ENCODE measurements around the gene SUPV3L1.
"Not testable (repeated sequence)": the region's sequence is repeated elsewhere in the genome, so short reads cannot be mapped to it uniquely, and the experiment has no call there.

SUPV3L1 gene

DNA sequence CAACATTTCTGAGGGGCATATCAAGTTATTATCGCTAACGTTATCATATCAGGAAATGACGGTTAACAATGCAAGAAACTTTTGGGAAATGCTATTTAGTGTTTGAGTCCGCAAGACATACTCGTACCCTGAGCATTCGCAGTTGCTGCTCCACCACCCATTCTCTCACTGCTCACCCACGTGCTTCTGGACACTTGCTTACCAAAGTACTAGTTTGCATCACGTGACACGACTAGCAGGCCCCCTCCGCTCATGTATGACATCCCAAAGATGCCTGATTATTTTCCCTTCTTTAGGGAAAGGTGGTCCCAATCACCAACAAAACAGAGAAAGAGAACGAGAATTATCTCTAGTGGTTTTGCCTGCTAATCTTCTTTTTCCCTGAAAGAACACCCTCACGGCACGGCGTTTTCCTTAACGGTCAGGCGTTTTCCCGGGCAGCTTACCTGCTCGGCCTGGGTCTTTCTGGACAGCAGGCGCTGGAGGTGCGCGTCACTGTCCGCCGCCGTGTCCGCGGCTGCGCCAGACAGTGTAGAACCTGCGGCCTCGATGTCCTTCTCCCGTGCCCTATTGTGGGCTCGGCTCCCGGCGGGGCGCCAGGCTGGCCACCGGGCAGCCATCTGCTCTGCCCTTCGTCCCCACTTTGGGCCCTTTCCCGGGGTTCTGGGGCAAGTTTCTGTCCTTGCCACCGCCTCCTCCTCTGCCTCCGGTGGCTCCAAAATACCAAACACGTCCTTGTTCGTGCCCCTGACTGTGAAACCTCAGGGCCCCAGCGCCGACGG, at the start of gene SUPV3L1:
Gene SUPV3L1 (plus strand): TSS at position 492 of the 782 bp plus-strand sequence. CDS start 58 bp downstream, at position 550.
- peak; percentile 95 for DNase-seq

- DNase-seq: no peak
Observed at GRCh38 chr10:69130251-69130650, 49.8 kb upstream of the SUPV3L1 start.

DNA sequence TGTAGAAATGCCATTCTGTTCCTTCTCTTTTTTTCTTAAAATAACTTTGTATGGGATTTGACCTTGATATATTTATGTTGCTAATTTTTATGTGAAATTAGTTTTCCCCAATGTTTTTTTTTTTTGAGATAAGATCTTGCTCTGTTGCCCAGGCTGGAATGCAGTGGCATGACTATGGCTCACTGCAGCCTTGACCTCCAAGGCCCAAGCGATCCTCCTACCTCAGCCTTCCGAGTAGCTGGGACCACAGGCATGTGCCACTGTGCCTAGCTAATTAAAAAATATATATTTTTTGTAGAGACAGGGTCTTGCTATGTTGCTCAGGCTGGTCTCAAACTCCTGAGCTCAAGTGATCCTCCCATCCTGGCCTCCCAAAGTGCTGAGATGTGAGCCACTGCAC, 40.1 kb upstream of the SUPV3L1 start:
- no peak for DNase-seq

- no peak for DNase-seq
Observed at GRCh38 chr10:69141304-69141703, 38.7 kb upstream of the SUPV3L1 start.

DNA sequence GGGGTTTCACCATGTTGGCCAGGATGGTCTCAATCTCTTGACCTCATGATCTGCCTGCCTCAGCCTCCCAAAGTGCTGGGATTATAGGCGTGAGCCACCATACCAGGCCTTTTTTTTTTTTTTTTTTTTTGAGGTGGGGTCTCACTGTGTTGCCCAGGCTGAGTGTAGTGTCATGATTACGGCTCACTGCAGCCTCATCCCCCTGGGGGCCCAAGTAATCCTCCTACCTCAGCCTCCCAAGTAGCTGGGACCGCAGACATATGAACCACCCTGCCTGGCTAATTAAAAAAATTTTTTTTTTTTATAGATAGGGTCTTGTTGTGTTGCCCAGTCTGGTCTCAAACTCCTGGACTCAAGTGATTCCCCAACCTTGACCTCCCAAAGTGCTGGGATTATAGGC, 38.0 kb upstream of the SUPV3L1 start:
- not testable (repeated sequence) for DNase-seq

DNA sequence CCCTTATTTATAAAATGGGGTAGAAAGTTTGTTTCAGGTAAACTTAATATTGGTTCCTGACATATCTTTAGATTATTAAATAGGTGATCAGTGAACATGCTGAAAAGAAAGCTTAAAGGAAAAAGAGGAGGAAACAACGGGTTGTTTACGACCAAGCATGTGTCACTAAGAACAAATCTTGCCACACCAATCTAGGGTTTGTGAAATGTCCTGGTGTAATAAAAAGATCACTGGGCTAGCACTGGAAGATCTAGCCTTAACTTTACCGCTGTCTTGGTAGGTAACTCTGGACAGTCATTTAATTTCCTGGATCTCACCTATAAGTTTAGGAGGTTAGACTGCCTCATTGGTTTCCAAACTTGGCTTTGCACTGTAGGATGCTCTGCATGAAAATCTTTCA, 37.1 kb upstream of the SUPV3L1 start:
- DNase-seq: no peak

- DNase-seq: no peak
Observed at GRCh38 chr10:69145329-69145728, 34.7 kb upstream of the SUPV3L1 start.

DNA sequence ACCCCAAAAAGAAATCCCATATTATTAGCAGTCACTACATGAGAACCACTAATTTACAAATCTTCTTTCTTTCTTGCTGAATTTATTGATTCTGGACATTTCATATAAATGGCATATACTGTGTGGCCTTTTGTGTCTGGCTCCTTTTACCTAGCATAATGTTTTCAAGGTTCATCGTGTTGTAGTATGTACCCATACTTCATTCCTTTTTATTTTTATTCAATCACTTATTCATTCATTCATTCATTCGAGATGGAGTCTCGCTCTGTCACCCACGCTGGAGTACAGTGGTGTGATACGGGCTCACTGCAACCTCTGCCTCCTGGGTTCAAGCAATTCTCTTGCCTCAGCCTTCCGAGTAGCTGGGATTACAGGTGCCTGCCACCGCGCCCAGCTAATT, 34.2 kb upstream of the SUPV3L1 start:
- DNase-seq: no peak

DNA sequence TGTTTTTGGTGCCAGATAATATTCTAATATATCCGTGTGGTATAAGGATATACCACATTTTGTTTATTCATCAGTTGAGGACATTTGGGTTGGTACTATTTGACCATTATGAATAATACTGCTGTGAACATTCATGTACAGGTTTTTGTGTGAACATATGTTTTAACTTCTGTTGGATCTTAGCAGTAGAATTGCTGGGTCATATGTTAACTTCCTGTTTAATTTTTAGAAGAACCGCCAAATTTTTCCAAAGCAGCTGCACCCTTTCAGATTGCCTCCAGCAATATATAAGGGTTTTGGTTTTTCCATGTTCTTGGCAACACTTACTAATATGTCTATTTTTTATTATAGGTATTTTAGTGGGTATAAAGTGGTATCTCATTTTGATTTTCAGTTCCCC, 33.3 kb upstream of the SUPV3L1 start:
- DNase-seq: no peak

DNA sequence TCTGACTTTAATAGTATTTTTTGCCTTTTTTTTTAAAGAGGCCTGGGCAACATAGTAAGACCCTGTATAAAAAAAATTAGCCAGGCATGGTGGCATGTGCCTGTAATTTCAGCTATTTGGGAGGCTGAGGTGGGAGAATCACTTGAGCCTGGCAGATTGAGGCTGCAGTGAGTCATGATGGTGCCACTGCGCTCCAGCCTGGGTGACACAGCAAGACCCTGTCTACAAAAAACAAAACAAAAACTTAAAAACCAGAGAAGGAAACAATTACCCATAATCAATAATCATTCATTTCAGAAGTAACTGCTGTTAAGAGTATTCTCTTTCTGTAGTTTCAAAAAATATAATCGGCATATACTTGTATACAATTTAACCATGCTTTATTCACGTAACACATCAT, 28.1 kb upstream of the SUPV3L1 start:
- DNase-seq: no peak

- DNase-seq: no peak
Observed at GRCh38 chr10:69153227-69153626, 26.8 kb upstream of the SUPV3L1 start.

GRCh38 chr10:69160809-69161241, 19.2 kb upstream of the SUPV3L1 start:
- no peak for DNase-seq

GRCh38 chr10:69168493-69168892, 11.5 kb upstream of the SUPV3L1 start:
- DNase-seq: no peak

DNA sequence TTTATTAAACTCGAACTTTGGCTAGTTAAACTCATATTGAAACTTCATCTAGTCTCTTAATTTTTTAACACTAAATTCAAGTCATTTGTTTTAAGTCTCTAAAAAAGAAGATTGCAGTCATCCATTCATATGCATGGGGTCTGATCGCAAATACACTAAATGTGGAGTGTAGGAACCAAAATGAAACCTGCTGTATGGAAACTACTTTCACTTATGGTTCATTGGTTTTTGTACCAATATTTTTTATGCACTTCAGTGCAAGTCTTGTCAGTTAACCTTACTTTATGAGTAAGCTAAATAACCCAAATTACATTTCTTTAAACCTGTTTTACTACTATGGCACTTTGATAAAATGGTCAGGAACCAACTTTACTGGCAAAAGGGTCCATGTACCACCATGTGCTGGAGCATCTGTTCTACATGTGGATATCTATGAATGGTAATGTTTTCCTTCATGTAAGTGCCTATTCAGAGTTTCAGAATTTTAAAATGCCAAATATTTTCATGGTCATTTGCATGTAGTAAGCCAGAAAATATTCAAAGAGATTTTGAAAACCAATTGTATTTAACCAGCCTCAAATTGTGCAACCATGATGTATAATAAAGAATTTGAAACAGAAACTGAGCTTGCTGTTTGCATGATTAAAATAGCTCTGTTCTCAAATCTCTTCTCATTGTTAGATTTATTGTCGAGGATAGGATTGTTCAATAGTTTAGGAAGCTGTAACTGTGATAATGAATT, 7.6 kb upstream of the SUPV3L1 start:
- no peak for DNase-seq

DNA sequence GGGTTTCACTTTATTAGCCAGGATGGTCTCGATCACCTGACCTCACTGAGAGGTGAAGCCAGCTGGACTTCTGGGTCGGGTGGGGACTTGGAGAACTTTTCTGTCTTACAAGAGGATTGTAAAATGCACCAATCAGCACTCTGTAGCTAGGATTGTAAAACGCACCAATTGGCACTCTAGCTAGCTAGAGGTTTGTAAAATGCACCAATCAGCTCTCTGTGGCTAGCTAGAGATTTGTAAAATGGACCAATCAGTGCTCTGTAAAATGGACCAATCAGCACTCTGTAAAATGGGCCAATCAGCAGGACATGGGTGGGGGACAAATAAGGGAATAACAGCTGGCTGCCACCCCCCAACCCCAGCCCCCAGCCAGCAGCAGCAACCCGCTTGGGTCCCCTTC, 4.7 kb upstream of the SUPV3L1 start:
- not testable (repeated sequence) for DNase-seq

DNA sequence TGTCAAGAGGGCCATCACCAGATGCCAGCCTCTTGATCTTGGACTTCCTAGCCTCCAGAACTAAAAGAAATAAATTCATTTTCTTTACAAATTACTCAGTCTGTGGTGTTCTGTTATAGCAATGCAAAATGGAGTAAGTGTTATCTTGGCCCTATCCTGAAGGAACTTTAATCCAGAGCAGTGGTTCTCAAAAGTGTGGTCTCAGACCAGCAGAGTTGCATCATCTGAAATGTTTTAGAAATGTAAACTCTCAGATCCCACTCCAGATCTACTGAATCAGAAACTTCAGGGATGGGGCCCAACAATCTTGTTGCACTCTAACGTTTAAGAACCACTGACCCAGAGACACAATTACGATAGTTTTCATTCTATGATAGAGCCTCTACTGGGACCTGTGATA, 3.2 kb upstream of the SUPV3L1 start:
- no peak for DNase-seq

- no peak for DNase-seq
Observed at GRCh38 chr10:69179089-69179742, 818 bp upstream of the SUPV3L1 start.

DNA sequence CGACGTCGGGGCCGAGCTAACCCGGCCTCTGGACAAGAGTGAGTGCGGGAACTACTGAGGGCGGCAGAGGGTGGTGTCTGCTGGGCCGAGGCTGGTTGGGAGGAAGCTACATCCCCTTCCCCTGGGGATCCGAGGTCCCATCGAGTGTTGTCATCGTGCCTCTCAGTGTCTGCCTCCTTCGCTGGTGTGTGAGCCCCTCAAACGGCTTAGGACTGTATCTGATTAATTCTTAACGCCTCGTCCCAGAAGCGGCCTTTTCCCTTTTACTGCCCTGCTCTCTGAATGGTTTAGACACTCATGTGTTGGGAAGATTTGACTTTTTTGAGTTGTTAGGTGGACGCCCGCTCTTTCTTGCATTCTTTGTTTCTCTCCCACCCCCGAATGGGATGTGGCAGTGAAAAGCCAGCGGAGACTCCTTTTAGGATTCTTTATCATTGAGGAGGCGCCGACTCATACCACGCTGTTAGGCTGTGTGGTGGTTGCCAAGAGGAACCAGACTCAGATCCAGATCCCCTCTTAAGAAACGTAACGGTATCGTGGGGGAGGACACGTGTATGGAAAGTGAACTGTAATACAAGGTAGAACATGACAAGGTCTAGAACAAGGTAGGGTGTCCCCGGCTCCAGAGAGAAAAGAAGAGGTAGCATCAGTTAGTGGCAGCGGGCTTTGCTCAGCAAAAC, 631 bp downstream of the SUPV3L1 start:
- no peak for DNase-seq

- DNase-seq: no peak
Observed at GRCh38 chr10:69181433-69181832, 1.4 kb downstream of the SUPV3L1 start.

DNA sequence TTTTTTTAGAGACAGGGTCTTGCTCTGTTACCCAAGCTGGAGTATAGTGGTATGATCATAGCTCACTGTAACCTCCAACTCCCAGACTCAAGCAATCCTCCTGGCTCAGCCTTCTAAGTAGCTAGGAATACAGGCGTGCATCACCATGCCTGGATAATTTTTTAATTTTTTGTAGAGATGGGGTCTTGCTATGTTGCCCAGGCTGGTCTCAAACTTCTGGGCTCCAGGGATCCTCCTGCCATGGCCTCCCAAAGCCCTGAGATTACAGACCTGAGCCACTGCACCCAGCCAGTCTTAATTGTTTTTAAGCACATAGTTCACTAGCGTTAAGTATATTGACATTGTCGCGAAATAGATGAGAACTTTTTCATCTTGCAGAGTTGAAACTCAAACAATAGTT, 2.0 kb downstream of the SUPV3L1 start:
- DNase-seq: no peak

DNA sequence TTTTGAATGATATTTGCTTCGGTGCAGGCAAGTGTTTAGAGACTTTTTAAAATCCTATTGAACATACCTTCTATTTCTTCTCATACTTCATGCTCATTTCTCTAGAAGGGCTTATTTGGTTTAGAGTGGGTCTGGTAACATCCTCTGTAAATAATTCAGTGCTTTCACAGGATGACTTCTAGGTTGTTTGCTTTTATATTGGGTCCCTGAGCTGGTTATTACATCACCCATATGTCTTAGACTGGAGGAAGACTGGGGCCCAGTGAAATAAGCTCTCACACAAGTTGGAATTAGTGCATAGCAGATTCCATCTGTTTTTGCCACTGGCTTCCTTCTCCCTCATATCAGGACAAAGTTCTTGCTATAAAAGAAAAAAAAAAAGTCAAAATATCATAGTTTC, 6.5 kb downstream of the SUPV3L1 start:
- DNase-seq: no peak

GRCh38 chr10:69201045-69201444, 21.0 kb downstream of the SUPV3L1 start:
- DNase-seq: no peak

- no peak for DNase-seq
Observed at GRCh38 chr10:69202332-69202731, 22.3 kb downstream of the SUPV3L1 start.
